ENCODE results near the gene CBARP. TPM values are rescaled to one million over a fixed set of nuclear protein-coding genes. Genes with fewer than 3 reads are reported as not detected.
"Not testable (repeated sequence)": the region's sequence is repeated elsewhere in the genome, so short reads cannot be mapped to it uniquely, and the experiment has no call there.

Gene CBARP
- total RNA-seq, 1 experiment from 2014 or later: 28.4 TPM

DNA sequence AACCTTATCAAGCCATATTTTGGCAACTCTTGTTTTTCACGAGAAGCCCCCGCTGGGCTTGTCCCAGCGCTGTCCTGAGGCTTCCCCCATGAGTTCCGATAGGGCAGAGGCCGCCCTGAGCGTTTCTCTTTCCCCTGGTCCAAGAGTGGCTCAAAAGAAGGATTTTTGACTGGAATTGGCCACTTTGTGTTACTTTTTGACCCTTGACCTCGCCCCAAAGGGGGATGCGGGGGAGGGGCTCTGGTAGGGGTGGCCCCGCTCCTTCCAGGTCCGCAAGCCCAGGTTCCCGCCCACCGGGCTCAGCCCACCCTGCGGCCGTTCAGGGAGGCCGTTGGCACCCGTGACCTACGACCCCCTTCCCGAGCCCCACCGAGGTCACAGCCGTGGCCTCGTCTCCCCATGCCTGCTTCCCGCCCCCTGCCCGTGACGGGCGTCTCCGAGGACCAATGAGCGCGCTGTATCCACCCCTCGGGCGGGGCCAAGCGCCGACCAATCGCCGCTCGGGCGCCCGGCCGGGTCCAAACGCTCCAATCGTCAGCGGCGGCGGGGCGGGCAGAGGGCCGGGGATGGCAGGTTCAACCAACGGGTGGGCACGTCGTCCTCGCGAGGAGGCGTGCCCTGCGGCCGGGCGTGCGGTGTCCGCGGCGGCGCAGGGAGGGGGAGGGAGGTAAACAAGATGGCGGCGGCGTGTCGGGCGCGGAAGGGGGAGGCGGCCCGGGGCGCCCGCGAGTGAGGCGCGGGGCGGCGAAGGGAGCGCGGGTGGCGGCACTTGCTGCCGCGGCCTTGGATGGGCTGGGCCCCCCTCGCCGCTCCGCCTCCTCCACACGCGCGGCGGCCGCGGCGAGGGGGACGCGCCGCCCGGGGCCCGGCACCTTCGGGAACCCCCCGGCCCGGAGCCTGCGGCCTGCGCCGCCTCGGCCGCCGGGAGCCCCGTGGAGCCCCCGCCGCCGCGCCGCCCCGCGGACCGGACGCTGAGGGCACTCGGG is 32.4 kb downstream of the CBARP start, which contains the start of gene STK11:
Gene STK11, plus strand, starts transcription at position 665 of the 986 bp plus-strand sequence. CDS start 1,136 bp downstream, outside the sequence.
- Histone ChIP-seq H4K5ac (ENCODE audit: insufficient read length, low read depth, low read length) (no peak within 1 kb of the TSS), H3K14ac (ENCODE audit: insufficient read depth, low read length) (no peak within 1 kb of the TSS), H4K8ac (replicated peaks; ENCODE audit: insufficient read length, low read depth, low read length) (no peak within 1 kb of the TSS), H3K27me3 (ENCODE audit: insufficient read depth, low read length) (no peaks in the 10 kb centered on the region), H3K9me3 (ENCODE audit: control insufficient read depth, low read depth, low read length) (no peaks in the 10 kb centered on the region), H4K20me1 (ENCODE audit: control insufficient read depth, insufficient read depth, insufficient read length) (peaks cover 4% of the 10 kb centered on the region), H4K91ac (ENCODE audit: insufficient read length, low read depth, low read length) (no peak within 1 kb of the TSS), H2BK120ac (ENCODE audit: low read depth, low read length, poor library complexity, severe bottlenecking) (no peak within 1 kb of the TSS), H2BK15ac (ENCODE audit: low read depth, low read length) (no peak within 1 kb of the TSS), H3K4me2 (ENCODE audit: insufficient read depth, insufficient read length, low read length) (peak within 1 kb of the TSS; percentile 99), H2AFZ (ENCODE audit: low read length) (no peak within 1 kb of the TSS), H3K4me1 (ENCODE audit: insufficient read depth, low read length) (no peaks in the 10 kb centered on the region), H2AK5ac (ENCODE audit: insufficient read length, low read length) (no peak within 1 kb of the TSS), H2BK12ac (ENCODE audit: insufficient read length, low read depth, low read length) (no peak within 1 kb of the TSS), H2BK20ac (ENCODE audit: low read depth, low read length, poor library complexity, severe bottlenecking) (no peak within 1 kb of the TSS), H3K79me1 (ENCODE audit: insufficient read depth, low read depth, low read length, poor library complexity, severe bottlenecking) (peaks cover 9% of the 10 kb centered on the region), H3K23me2 (ENCODE audit: insufficient read length, low read depth, low read length, poor library complexity, severe bottlenecking) (peaks cover 14% of the 10 kb centered on the region), H3T11ph (ENCODE audit: low read length) (no peak within 1 kb of the TSS), H3K79me2 (ENCODE audit: insufficient read depth, low read length) (peaks cover 27% of the 10 kb centered on the region; the same call in 1 of the 2 replicates), H2BK5ac (ENCODE audit: insufficient read length, low read length) (no peak within 1 kb of the TSS), H3K18ac (ENCODE audit: insufficient read length, low read depth, low read length) (no peak within 1 kb of the TSS), H3K56ac (ENCODE audit: insufficient read length, low read depth, low read length) (no peak within 1 kb of the TSS), H3K4ac (ENCODE audit: low read depth, low read length) (no peak within 1 kb of the TSS), H3K9ac (ENCODE audit: extremely low read depth, insufficient read length, low read length) (peak within 1 kb of the TSS; percentile 76), H3K23ac (ENCODE audit: insufficient read length, low read depth, low read length) (no peak within 1 kb of the TSS), H3K27ac (ENCODE audit: insufficient read length, low read depth, low read length) (no peak within 1 kb of the TSS)
- H3K36me3 Mint-ChIP-seq (ENCODE audit: insufficient read depth in 1 of 3, low read depth in 3 of 3): peaks cover 5 to 20% (median 16%) of the 10 kb centered on the region in 3 experiments
- WGBS (ENCODE audit: extremely low coverage, insufficient read length, low lambda C conversion rate): no CpG with 5 or more reads among the region's 114 CpGs
- H3K27me3 Mint-ChIP-seq (ENCODE audit: low read depth): no peaks in the 10 kb centered on the region
- H3K4me1 Mint-ChIP-seq: peaks cover 15 to 20% of the 10 kb centered on the region in 2 experiments
- peak within 1 kb of the TSS; percentile 87 to 88 for H3K4me3 Mint-ChIP-seq
- peak within 1 kb of the TSS in 1 of 3 experiments; percentile 73; a peak in 1 of 7 replicates for H3K27ac Mint-ChIP-seq
- DNase-seq: peak; percentile 99
- H3K9me3 Mint-ChIP-seq: no peaks in the 10 kb centered on the region
- TF ChIP-seq CTCF (conservative IDR thresholded peaks at IDR 0.05): no peak

DNA sequence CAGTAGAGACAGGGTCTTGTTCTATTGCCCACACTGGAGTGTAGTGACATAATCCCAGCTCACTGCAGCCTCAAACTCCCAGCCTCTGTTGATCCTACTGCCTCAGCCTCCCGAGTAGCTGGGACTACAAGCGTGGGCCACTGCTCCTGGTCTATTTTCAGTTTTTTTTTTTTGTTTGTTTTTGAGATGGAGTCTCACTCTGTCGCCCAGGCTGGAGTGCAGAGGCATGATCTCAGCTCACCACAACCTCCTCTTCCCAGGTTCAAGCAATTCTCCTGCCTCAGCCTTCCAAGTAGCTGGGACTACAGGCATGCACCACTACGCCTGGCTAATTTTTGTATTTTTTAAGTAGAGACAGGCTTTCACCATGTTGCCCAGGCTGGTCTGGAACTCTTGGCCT is 37.2 kb downstream of the CBARP start:
- not testable (repeated sequence) for H3K27ac ChIP-seq (ENCODE audit: insufficient read length, low read depth, low read length); H3K9ac ChIP-seq (ENCODE audit: extremely low read depth, insufficient read length, low read length); H3T11ph ChIP-seq (ENCODE audit: low read length); H2BK15ac ChIP-seq (ENCODE audit: low read depth, low read length); H2BK20ac ChIP-seq (ENCODE audit: low read depth, low read length, poor library complexity, severe bottlenecking); H3K4me1 ChIP-seq (ENCODE audit: insufficient read depth, low read length); H4K91ac ChIP-seq (ENCODE audit: insufficient read length, low read depth, low read length); H2BK5ac ChIP-seq (ENCODE audit: insufficient read length, low read length); H3K9me3 Mint-ChIP-seq; H3K27me3 ChIP-seq (ENCODE audit: insufficient read depth, low read length); H3K4me1 Mint-ChIP-seq; H3K14ac ChIP-seq (ENCODE audit: insufficient read depth, low read length); H3K4ac ChIP-seq (ENCODE audit: low read depth, low read length); H3K27me3 Mint-ChIP-seq (ENCODE audit: low read depth); DNase-seq; H2AFZ ChIP-seq (ENCODE audit: low read length); H4K5ac ChIP-seq (ENCODE audit: insufficient read length, low read depth, low read length); H2BK120ac ChIP-seq (ENCODE audit: low read depth, low read length, poor library complexity, severe bottlenecking); H3K79me2 ChIP-seq (ENCODE audit: insufficient read depth, low read length); H4K8ac ChIP-seq (replicated peaks; ENCODE audit: insufficient read length, low read depth, low read length); H2BK12ac ChIP-seq (ENCODE audit: insufficient read length, low read depth, low read length); H3K18ac ChIP-seq (ENCODE audit: insufficient read length, low read depth, low read length); H3K4me3 Mint-ChIP-seq; H4K20me1 ChIP-seq (ENCODE audit: control insufficient read depth, insufficient read depth, insufficient read length); H3K79me1 ChIP-seq (ENCODE audit: insufficient read depth, low read depth, low read length, poor library complexity, severe bottlenecking); H3K4me2 ChIP-seq (ENCODE audit: insufficient read depth, insufficient read length, low read length); H2AK5ac ChIP-seq (ENCODE audit: insufficient read length, low read length); H3K36me3 Mint-ChIP-seq (ENCODE audit: insufficient read depth in 1 of 3, low read depth in 3 of 3); H3K23ac ChIP-seq (ENCODE audit: insufficient read length, low read depth, low read length); H3K56ac ChIP-seq (ENCODE audit: insufficient read length, low read depth, low read length); H3K9me3 ChIP-seq (ENCODE audit: control insufficient read depth, low read depth, low read length); H3K23me2 ChIP-seq (ENCODE audit: insufficient read length, low read depth, low read length, poor library complexity, severe bottlenecking)
- peak overlapping the region in 1 of 3 experiments; percentile 65; a peak in 1 of 7 replicates for H3K27ac Mint-ChIP-seq
- WGBS (ENCODE audit: extremely low coverage, insufficient read length, low lambda C conversion rate): no CpG with 5 or more reads among the region's 4 CpGs

Data from H9 (cell line).